ENCODE data around the gene TRIL. TPM values are rescaled to one million over a fixed set of nuclear protein-coding genes. Genes with fewer than 3 reads are reported as not detected.

The TRIL gene
- total and polyA plus RNA-seq, 2 experiments from 2014 or later = 2.5 to 4.6 TPM

GRCh38 chr7:29005406-29005805 is 47.3 kb upstream of the TRIL start:
- H3K27me3 ChIP-seq = no peaks in the 10 kb centered on the region
- no peak overlapping the region for H3K27ac ChIP-seq
- DNase-seq (ENCODE audit: low spot score) = no peak
- no peaks in the 10 kb centered on the region for H4K20me1 ChIP-seq (ENCODE audit: insufficient read depth, poor library complexity, severe bottlenecking)
- no peak for TF ChIP-seq CTCF (IDR thresholded peaks at IDR 0.05; ENCODE audit: poor library complexity)
- no peak for TF ChIP-seq EZH2 (IDR thresholded peaks at IDR 0.05; ENCODE audit: borderline replicate concordance)
- TF ChIP-seq EZH2phosphoT487 (IDR thresholded peaks at IDR 0.05; ENCODE audit: low read depth, severe bottlenecking, unreplicated experiment) = no peak
- no peaks in the 10 kb centered on the region for H3K79me2 ChIP-seq
- H3K4me3 ChIP-seq = no peak overlapping the region
- H2AFZ ChIP-seq = no peak overlapping the region
- H3K9me3 ChIP-seq (ENCODE audit: low read depth) = no peaks in the 10 kb centered on the region
- H3K4me1 ChIP-seq (ENCODE audit: insufficient read depth) = no peaks in the 10 kb centered on the region
- no peak overlapping the region for H3K4me2 ChIP-seq
- no peaks in the 10 kb centered on the region for H3K36me3 ChIP-seq (replicated peaks; ENCODE audit: insufficient read depth, low read depth)
- H3K9me2 ChIP-seq (replicated peaks; ENCODE audit: insufficient read depth) = no peaks in the 10 kb centered on the region
- WGBS (ENCODE audit: low lambda C conversion rate, missing lambda C conversion rate) = 71% methylated on average over 1 of the region's 1 CpG

GRCh38 chr7:29003703-29004102 is 45.6 kb upstream of the TRIL start:
- Histone ChIP-seq H2AFZ (no peak overlapping the region), H4K20me1 (ENCODE audit: insufficient read depth, poor library complexity, severe bottlenecking) (no peaks in the 10 kb centered on the region), H3K4me2 (no peak overlapping the region), H3K36me3 (replicated peaks; ENCODE audit: insufficient read depth, low read depth) (no peaks in the 10 kb centered on the region), H3K4me3 (no peak overlapping the region), H3K27ac (no peak overlapping the region), H3K9me3 (ENCODE audit: low read depth) (no peaks in the 10 kb centered on the region), H3K9me2 (replicated peaks; ENCODE audit: insufficient read depth) (no peaks in the 10 kb centered on the region), H3K27me3 (no peaks in the 10 kb centered on the region), H3K4me1 (ENCODE audit: insufficient read depth) (no peaks in the 10 kb centered on the region), H3K79me2 (no peaks in the 10 kb centered on the region)
- 92% methylated on average over 5 of the region's 5 CpGs for WGBS (ENCODE audit: low lambda C conversion rate, missing lambda C conversion rate)
- no peak for DNase-seq (ENCODE audit: low spot score)
- no peak for TF ChIP-seq EZH2phosphoT487 (IDR thresholded peaks at IDR 0.05; ENCODE audit: low read depth, severe bottlenecking, unreplicated experiment)
- TF ChIP-seq CTCF (IDR thresholded peaks at IDR 0.05; ENCODE audit: poor library complexity) = no peak
- no peak for TF ChIP-seq EZH2 (IDR thresholded peaks at IDR 0.05; ENCODE audit: borderline replicate concordance)

- TF ChIP-seq EZH2phosphoT487 (IDR thresholded peaks at IDR 0.05; ENCODE audit: low read depth, severe bottlenecking, unreplicated experiment) (no peak), CTCF (IDR thresholded peaks at IDR 0.05; ENCODE audit: poor library complexity) (no peak), EZH2 (IDR thresholded peaks at IDR 0.05; ENCODE audit: borderline replicate concordance) (no peak)
- peaks cover 6% of the 10 kb centered on the region for H3K4me1 ChIP-seq (ENCODE audit: insufficient read depth)
- H3K9me3 ChIP-seq (ENCODE audit: low read depth) = no peaks in the 10 kb centered on the region
- H4K20me1 ChIP-seq (ENCODE audit: insufficient read depth, poor library complexity, severe bottlenecking) = no peaks in the 10 kb centered on the region
- no peak overlapping the region for H3K27ac ChIP-seq
- H3K79me2 ChIP-seq = no peaks in the 10 kb centered on the region
- H3K4me3 ChIP-seq = no peak overlapping the region
- H3K9me2 ChIP-seq (replicated peaks; ENCODE audit: insufficient read depth) = no peaks in the 10 kb centered on the region
- H2AFZ ChIP-seq = no peak overlapping the region
- H3K27me3 ChIP-seq = no peaks in the 10 kb centered on the region
- H3K36me3 ChIP-seq (replicated peaks; ENCODE audit: insufficient read depth, low read depth) = no peaks in the 10 kb centered on the region
- no peak overlapping the region for H3K4me2 ChIP-seq
- 97% methylated on average over 2 of the region's 2 CpGs for WGBS (ENCODE audit: low lambda C conversion rate, missing lambda C conversion rate)
- no peak for DNase-seq (ENCODE audit: low spot score)
These were observed 42.6 kb upstream of the TRIL start for GRCh38 chr7:29000717-29001076.

Data from hepatocyte (in vitro differentiated cells).